HG03175 (cell line): Measurements from ENCODE around the gene KCNS1.

Experiments
- ATAC-seq: cut with Tn5 transposase; IDR thresholded peaks from one replicate; pipeline ENCODE4 v1.9.1; 2021; ENCODE audit warnings: mild to moderate bottlenecking, moderate library complexity; ENCODE audit not compliant: unreplicated experiment

Gene KCNS1

GRCh38 chr20:45110301-45110700, 9.4 kb upstream of the KCNS1 start:
- no peak for ATAC-seq

GRCh38 chr20:45109634-45110033, 8.7 kb upstream of the KCNS1 start:
- ATAC-seq = no peak

GRCh38 chr20:45105317-45105716, 4.4 kb upstream of the KCNS1 start:
- no peak for ATAC-seq

- ATAC-seq = no peak
Measured at GRCh38 chr20:45104786-45105185, 3.9 kb upstream of the KCNS1 start.

GRCh38 chr20:45103072-45103471, 2.1 kb upstream of the KCNS1 start:
- ATAC-seq = no peak

GRCh38 chr20:45101333-45101850, 465 bp upstream of the KCNS1 start:
- no peak for ATAC-seq

- ATAC-seq = no peak
Measured at GRCh38 chr20:45098103-45098773, 2.7 kb downstream of the KCNS1 start.

GRCh38 chr20:45097485-45098102, 3.3 kb downstream of the KCNS1 start:
- ATAC-seq = no peak

- no peak for ATAC-seq
Measured at GRCh38 chr20:45096781-45097180, 4.1 kb downstream of the KCNS1 start.

GRCh38 chr20:45095805-45096238, 5.1 kb downstream of the KCNS1 start:
- no peak for ATAC-seq

- no peak for ATAC-seq
Measured at GRCh38 chr20:45094864-45095574, 5.9 kb downstream of the KCNS1 start.

GRCh38 chr20:45094201-45094600, 6.7 kb downstream of the KCNS1 start:
- ATAC-seq = no peak

GRCh38 chr20:45092898-45093297, 8.0 kb downstream of the KCNS1 start:
- no peak for ATAC-seq

GRCh38 chr20:45091366-45091765, 9.6 kb downstream of the KCNS1 start:
- ATAC-seq = no peak

- ATAC-seq = no peak
Measured at GRCh38 chr20:45090481-45090880, 10.4 kb downstream of the KCNS1 start.

GRCh38 chr20:45088247-45088646, 12.7 kb downstream of the KCNS1 start:
- ATAC-seq = no peak

- no peak for ATAC-seq
Measured at GRCh38 chr20:45087814-45088213, 13.1 kb downstream of the KCNS1 start.

GRCh38 chr20:45087097-45087790, 13.7 kb downstream of the KCNS1 start:
- no peak for ATAC-seq

- ATAC-seq = no peak
Measured at GRCh38 chr20:45085867-45086266, 15.1 kb downstream of the KCNS1 start.

GRCh38 chr20:45085289-45085688, 15.6 kb downstream of the KCNS1 start:
- ATAC-seq = no peak

GRCh38 chr20:45083127-45083526, 17.8 kb downstream of the KCNS1 start:
- no peak for ATAC-seq
